ENCODE measurements around the gene RNF186. TPM values are rescaled to one million over a fixed set of nuclear protein-coding genes. Genes with fewer than 3 reads are reported as not detected.

The RNF186 gene
- total RNA-seq, 1 experiment from 2014 or later, result not detected

GRCh38 chr1:19819701-19820100, 4.6 kb upstream of the RNF186 start (continued):
- TF ChIP-seq FOXK1 (CRISPR knock-in tag; IDR thresholded peaks at IDR 0.05), result no peak

DNA sequence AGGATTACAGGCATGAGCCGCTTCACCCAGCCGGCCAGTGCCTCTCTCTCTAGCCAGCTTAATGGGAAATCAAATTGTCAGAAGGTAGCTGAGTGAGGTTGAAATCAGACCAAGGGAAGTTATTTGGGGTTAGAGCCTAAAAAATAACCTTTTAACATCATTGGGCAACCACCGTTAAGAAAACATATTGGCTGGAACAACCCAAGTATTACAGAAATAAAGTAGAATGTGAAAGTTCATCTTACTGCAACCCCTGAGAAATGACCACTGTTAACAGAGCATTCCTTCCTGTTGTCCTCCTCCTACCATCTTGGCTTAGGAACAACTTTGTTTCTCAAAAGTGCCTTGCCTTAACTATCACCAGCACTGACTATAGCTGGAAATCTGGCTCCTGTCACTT, 3.2 kb upstream of the RNF186 start:
- no peak overlapping the region for H3K4me3 Mint-ChIP-seq

More for the DNA sequence above, 3.2 kb upstream of the RNF186 start:
- CTCF ChIA-PET, result no interaction called here
- peaks cover 56% of the 10 kb centered on the region for H3K4me1 Mint-ChIP-seq
- no peak for TF ChIP-seq CREM (CRISPR knock-in tag; IDR thresholded peaks at IDR 0.05)
- no peak for TF ChIP-seq ARID4B (CRISPR knock-in tag; IDR thresholded peaks at IDR 0.05; ENCODE audit: borderline replicate concordance)
- TF ChIP-seq, protein P1, sequence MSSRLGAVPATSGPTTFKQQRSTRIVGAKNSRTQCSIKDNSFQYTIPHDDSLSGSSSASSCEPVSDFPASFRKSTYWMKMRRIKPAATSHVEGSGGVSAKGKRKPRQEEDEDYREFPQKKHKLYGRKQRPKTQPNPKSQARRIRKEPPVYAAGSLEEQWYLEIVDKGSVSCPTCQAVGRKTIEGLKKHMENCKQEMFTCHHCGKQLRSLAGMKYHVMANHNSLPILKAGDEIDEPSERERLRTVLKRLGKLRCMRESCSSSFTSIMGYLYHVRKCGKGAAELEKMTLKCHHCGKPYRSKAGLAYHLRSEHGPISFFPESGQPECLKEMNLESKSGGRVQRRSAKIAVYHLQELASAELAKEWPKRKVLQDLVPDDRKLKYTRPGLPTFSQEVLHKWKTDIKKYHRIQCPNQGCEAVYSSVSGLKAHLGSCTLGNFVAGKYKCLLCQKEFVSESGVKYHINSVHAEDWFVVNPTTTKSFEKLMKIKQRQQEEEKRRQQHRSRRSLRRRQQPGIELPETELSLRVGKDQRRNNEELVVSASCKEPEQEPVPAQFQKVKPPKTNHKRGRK (CRISPR knock-in tag; IDR thresholded peaks at IDR 0.05; ENCODE audit: borderline replicate concordance), result no peak
- TF ChIP-seq ZNF423 (CRISPR knock-in tag; IDR thresholded peaks at IDR 0.05), result no peak
- no peak for TF ChIP-seq RORB (CRISPR knock-in tag; IDR thresholded peaks at IDR 0.05)
- TF ChIP-seq ZNF416 (CRISPR knock-in tag; IDR thresholded peaks at IDR 0.05), result no peak
- TF ChIP-seq NFATC4 (CRISPR knock-in tag; IDR thresholded peaks at IDR 0.05), result no peak
- TF ChIP-seq TEAD4 (CRISPR knock-in tag; IDR thresholded peaks at IDR 0.05), result no peak
- TF ChIP-seq, protein P2, sequence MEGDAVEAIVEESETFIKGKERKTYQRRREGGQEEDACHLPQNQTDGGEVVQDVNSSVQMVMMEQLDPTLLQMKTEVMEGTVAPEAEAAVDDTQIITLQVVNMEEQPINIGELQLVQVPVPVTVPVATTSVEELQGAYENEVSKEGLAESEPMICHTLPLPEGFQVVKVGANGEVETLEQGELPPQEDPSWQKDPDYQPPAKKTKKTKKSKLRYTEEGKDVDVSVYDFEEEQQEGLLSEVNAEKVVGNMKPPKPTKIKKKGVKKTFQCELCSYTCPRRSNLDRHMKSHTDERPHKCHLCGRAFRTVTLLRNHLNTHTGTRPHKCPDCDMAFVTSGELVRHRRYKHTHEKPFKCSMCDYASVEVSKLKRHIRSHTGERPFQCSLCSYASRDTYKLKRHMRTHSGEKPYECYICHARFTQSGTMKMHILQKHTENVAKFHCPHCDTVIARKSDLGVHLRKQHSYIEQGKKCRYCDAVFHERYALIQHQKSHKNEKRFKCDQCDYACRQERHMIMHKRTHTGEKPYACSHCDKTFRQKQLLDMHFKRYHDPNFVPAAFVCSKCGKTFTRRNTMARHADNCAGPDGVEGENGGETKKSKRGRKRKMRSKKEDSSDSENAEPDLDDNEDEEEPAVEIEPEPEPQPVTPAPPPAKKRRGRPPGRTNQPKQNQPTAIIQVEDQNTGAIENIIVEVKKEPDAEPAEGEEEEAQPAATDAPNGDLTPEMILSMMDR (IDR thresholded peaks at IDR 0.05), result no peak
- TF ChIP-seq, protein P3, sequence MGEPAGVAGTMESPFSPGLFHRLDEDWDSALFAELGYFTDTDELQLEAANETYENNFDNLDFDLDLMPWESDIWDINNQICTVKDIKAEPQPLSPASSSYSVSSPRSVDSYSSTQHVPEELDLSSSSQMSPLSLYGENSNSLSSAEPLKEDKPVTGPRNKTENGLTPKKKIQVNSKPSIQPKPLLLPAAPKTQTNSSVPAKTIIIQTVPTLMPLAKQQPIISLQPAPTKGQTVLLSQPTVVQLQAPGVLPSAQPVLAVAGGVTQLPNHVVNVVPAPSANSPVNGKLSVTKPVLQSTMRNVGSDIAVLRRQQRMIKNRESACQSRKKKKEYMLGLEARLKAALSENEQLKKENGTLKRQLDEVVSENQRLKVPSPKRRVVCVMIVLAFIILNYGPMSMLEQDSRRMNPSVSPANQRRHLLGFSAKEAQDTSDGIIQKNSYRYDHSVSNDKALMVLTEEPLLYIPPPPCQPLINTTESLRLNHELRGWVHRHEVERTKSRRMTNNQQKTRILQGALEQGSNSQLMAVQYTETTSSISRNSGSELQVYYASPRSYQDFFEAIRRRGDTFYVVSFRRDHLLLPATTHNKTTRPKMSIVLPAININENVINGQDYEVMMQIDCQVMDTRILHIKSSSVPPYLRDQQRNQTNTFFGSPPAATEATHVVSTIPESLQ (CRISPR knock-in tag; IDR thresholded peaks at IDR 0.05), result no peak
- no peak for TF ChIP-seq ATF1 (CRISPR knock-in tag; IDR thresholded peaks at IDR 0.05)
- TF ChIP-seq PRRX2 (CRISPR knock-in tag; IDR thresholded peaks at IDR 0.05), result no peak
- no peak for TF ChIP-seq ZNF121 (CRISPR knock-in tag; IDR thresholded peaks at IDR 0.05)
- no peak for ATAC-seq
- no peaks in the 10 kb centered on the region for H3K9me3 Mint-ChIP-seq
- POLR2A ChIA-PET, result no interaction called here
- peaks cover 4% of the 10 kb centered on the region for H3K27me3 Mint-ChIP-seq (ENCODE audit: low read depth)
- H3K27ac Mint-ChIP-seq, result no peak overlapping the region
- no peaks in the 10 kb centered on the region for H3K36me3 Mint-ChIP-seq
- DNase-seq (ENCODE audit: low spot score), result no peak

Data from WTC11 (cell line).